Hepatocyte (in vitro differentiated cells): ENCODE data around the gene ZNF681. TPM values are rescaled to one million over a fixed set of nuclear protein-coding genes. Genes with fewer than 3 reads are reported as not detected.

Source experiments
- DNase-seq: peaks from one replicate; pipeline ENCODE4 v3.0.0-alpha.2; 2016; ENCODE audit warnings: low spot score
- H2AFZ ChIP-seq: fragments of 200-600 bp; sonication (generic); 2 replicates; pipeline ENCODE4 v1.6.0; 2016; ENCODE audit warnings: antibody characterized with exemption, mild to moderate bottlenecking
- H3K27ac ChIP-seq: fragments of 200-600 bp; sonication (generic); 2 replicates; pipeline ENCODE4 v1.5.1; 2016; ENCODE audit warnings: mild to moderate bottlenecking
- H3K27me3 ChIP-seq: fragments of 200-600 bp; sonication (generic); 2 replicates; pipeline ENCODE4 v1.6.1; 2016
- H3K36me3 ChIP-seq: fragments of 200-600 bp; sonication (generic); replicated peaks from 2 replicates; pipeline ENCODE4 v1.5.1; 2016; ENCODE audit warnings: low read depth; ENCODE audit not compliant: insufficient read depth
- H3K4me1 ChIP-seq: fragments of 200-600 bp; sonication (generic); 2 replicates; pipeline ENCODE4 v1.5.1; 2016; ENCODE audit warnings: mild to moderate bottlenecking, moderate library complexity; ENCODE audit not compliant: insufficient read depth
- H3K4me2 ChIP-seq: fragments of 200-600 bp; sonication (generic); 2 replicates; pipeline ENCODE4 v1.6.0; 2016
- H3K4me3 ChIP-seq: fragments of 200-600 bp; sonication (generic); 2 replicates; pipeline ENCODE4 v1.5.1; 2016; ENCODE audit warnings: mild to moderate bottlenecking
- H3K79me2 ChIP-seq: fragments of 200-600 bp; sonication (generic); 2 replicates; pipeline ENCODE4 v1.6.0; 2017; ENCODE audit warnings: mild to moderate bottlenecking
- H3K9me2 ChIP-seq: fragments of 200-600 bp; sonication (generic); replicated peaks from 2 replicates; pipeline ENCODE4 v1.6.0; 2017; ENCODE audit warnings: mild to moderate bottlenecking; ENCODE audit not compliant: insufficient read depth
- H3K9me3 ChIP-seq: fragments of 200-600 bp; sonication (generic); 2 replicates; pipeline ENCODE4 v1.5.1; 2016; ENCODE audit warnings: low read depth, mild to moderate bottlenecking
- H4K20me1 ChIP-seq: fragments of 200-600 bp; sonication (generic); 2 replicates; pipeline ENCODE4 v1.6.0; 2016; ENCODE audit warnings: mild to moderate bottlenecking; ENCODE audit not compliant: insufficient read depth, poor library complexity, severe bottlenecking
- CTCF ChIP-seq: fragments of 200-600 bp; sonication (generic); IDR thresholded peaks from 2 replicates; pipeline ENCODE4 v1.5.1; 2016; ENCODE audit warnings: antibody characterized with exemption, mild to moderate bottlenecking; ENCODE audit not compliant: poor library complexity
- EZH2 ChIP-seq: fragments of 200-600 bp; sonication (generic); IDR thresholded peaks from 2 replicates; pipeline ENCODE4 v1.6.1; 2016; ENCODE audit warnings: antibody characterized with exemption, mild to moderate bottlenecking, borderline replicate concordance
- EZH2phosphoT487 ChIP-seq: fragments of 200-600 bp; sonication (generic); IDR thresholded peaks from one replicate; pipeline ENCODE4 v1.6.1; 2018; ENCODE audit warnings: antibody characterized with exemption, mild to moderate bottlenecking, low read depth, moderate library complexity; ENCODE audit not compliant: unreplicated experiment, severe bottlenecking
- WGBS: methylation state at CpG from one replicate; pipeline ENCODE4 v1.1.6; 2016; ENCODE audit warnings: low lambda C conversion rate; ENCODE audit errors: missing lambda C conversion rate; 5-methylcytosine and 5-hydroxymethylcytosine counted together
- polyA plus RNA-seq: library from polyadenylated mRNA; unstranded; fragments of >200 nt; fragmentation: Nextera tagmentation; extraction: Ambion mirVana; gene quantifications from 2 replicates; pipeline ENCODE4 v1.2.1, GENCODE V29; 2016
- total RNA-seq: library from RNA; depleted of rRNA; stranded (reverse); fragments of >200 nt; gene quantifications from 2 replicates; pipeline ENCODE4 v1.2.3, GENCODE V29; 2014

Gene ZNF681
- total and polyA plus RNA-seq, 2 experiments from 2014 or later: 0.74 to 5.9 TPM

GRCh38 chr19:23795462-23795861, 36.8 kb upstream of the ZNF681 start:
- peaks cover 19% of the 10 kb centered on the region for H3K9me3 ChIP-seq
- H3K27ac ChIP-seq: no peak overlapping the region
- no peaks in the 10 kb centered on the region for H3K4me1 ChIP-seq
- no peaks in the 10 kb centered on the region for H3K27me3 ChIP-seq
- H3K36me3 ChIP-seq: no peaks in the 10 kb centered on the region
- DNase-seq: no peak
- no peak overlapping the region for H2AFZ ChIP-seq
- no peaks in the 10 kb centered on the region for H4K20me1 ChIP-seq
- no peak overlapping the region for H3K4me3 ChIP-seq
- no peak overlapping the region for H3K4me2 ChIP-seq
- H3K9me2 ChIP-seq: no peaks in the 10 kb centered on the region
- no peak for TF ChIP-seq EZH2phosphoT487
- TF ChIP-seq EZH2: no peak
- no peak for TF ChIP-seq CTCF
- peaks cover 57% of the 10 kb centered on the region for H3K79me2 ChIP-seq

- Histone ChIP-seq H2AFZ (no peak overlapping the region), H3K79me2 (peaks cover 52% of the 10 kb centered on the region), H3K9me2 (no peaks in the 10 kb centered on the region), H3K27me3 (no peaks in the 10 kb centered on the region), H3K4me2 (no peak overlapping the region), H4K20me1 (no peaks in the 10 kb centered on the region), H3K4me1 (no peaks in the 10 kb centered on the region), H3K4me3 (no peak overlapping the region), H3K27ac (no peak overlapping the region), H3K9me3 (peaks cover 19% of the 10 kb centered on the region), H3K36me3 (no peaks in the 10 kb centered on the region)
- no peak for TF ChIP-seq EZH2phosphoT487
- no peak for TF ChIP-seq CTCF
- TF ChIP-seq EZH2: no peak
- no peak for DNase-seq
- 56% methylated on average over 5 of the region's 5 CpGs for WGBS
Observed at GRCh38 chr19:23792784-23793183, 34.1 kb upstream of the ZNF681 start.

- 82% methylated on average over 17 of the region's 17 CpGs for WGBS
Observed at GRCh38 chr19:23790641-23791488, 32.2 kb upstream of the ZNF681 start.

More at GRCh38 chr19:23790641-23791488, 32.2 kb upstream of the ZNF681 start:
- Histone ChIP-seq H3K79me2 (peaks cover 33% of the 10 kb centered on the region), H2AFZ (no peak overlapping the region), H3K27ac (no peak overlapping the region), H3K4me2 (no peak overlapping the region), H3K4me3 (no peak overlapping the region), H3K27me3 (no peaks in the 10 kb centered on the region), H4K20me1 (no peaks in the 10 kb centered on the region), H3K4me1 (no peaks in the 10 kb centered on the region), H3K9me3 (peaks cover 5% of the 10 kb centered on the region), H3K36me3 (no peaks in the 10 kb centered on the region), H3K9me2 (no peaks in the 10 kb centered on the region)
- no peak for TF ChIP-seq CTCF
- TF ChIP-seq EZH2: no peak
- no peak for TF ChIP-seq EZH2phosphoT487
- DNase-seq: no peak
